ENCODE data around the gene LAMA5.

GRCh38 chr20:62405981-62406513 is 38.9 kb upstream of the LAMA5 start:
- no peak for TF ChIP-seq CTCF (conservative IDR thresholded peaks at IDR 0.05; ENCODE audit: low read depth in 2 of 2)
- no peak for TF ChIP-seq POLR2AphosphoS5 (IDR thresholded peaks at IDR 0.05; ENCODE audit: low read depth)
- TF ChIP-seq ZNF114 (CRISPR knock-in tag; IDR thresholded peaks at IDR 0.05) = no peak
- TF ChIP-seq EZH2 (IDR thresholded peaks at IDR 0.05; ENCODE audit: low read depth, unreplicated experiment) = no peak
- no peak for TF ChIP-seq CREB1 (CRISPR knock-in tag; IDR thresholded peaks at IDR 0.05; ENCODE audit: low read depth)
- no peak for TF ChIP-seq EZH2phosphoT487 (IDR thresholded peaks at IDR 0.05; ENCODE audit: unreplicated experiment)
- TF ChIP-seq, protein P1, sequence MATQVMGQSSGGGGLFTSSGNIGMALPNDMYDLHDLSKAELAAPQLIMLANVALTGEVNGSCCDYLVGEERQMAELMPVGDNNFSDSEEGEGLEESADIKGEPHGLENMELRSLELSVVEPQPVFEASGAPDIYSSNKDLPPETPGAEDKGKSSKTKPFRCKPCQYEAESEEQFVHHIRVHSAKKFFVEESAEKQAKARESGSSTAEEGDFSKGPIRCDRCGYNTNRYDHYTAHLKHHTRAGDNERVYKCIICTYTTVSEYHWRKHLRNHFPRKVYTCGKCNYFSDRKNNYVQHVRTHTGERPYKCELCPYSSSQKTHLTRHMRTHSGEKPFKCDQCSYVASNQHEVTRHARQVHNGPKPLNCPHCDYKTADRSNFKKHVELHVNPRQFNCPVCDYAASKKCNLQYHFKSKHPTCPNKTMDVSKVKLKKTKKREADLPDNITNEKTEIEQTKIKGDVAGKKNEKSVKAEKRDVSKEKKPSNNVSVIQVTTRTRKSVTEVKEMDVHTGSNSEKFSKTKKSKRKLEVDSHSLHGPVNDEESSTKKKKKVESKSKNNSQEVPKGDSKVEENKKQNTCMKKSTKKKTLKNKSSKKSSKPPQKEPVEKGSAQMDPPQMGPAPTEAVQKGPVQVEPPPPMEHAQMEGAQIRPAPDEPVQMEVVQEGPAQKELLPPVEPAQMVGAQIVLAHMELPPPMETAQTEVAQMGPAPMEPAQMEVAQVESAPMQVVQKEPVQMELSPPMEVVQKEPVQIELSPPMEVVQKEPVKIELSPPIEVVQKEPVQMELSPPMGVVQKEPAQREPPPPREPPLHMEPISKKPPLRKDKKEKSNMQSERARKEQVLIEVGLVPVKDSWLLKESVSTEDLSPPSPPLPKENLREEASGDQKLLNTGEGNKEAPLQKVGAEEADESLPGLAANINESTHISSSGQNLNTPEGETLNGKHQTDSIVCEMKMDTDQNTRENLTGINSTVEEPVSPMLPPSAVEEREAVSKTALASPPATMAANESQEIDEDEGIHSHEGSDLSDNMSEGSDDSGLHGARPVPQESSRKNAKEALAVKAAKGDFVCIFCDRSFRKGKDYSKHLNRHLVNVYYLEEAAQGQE (IDR thresholded peaks at IDR 0.05; ENCODE audit: unreplicated experiment) = no peak
- TF ChIP-seq, protein P2, sequence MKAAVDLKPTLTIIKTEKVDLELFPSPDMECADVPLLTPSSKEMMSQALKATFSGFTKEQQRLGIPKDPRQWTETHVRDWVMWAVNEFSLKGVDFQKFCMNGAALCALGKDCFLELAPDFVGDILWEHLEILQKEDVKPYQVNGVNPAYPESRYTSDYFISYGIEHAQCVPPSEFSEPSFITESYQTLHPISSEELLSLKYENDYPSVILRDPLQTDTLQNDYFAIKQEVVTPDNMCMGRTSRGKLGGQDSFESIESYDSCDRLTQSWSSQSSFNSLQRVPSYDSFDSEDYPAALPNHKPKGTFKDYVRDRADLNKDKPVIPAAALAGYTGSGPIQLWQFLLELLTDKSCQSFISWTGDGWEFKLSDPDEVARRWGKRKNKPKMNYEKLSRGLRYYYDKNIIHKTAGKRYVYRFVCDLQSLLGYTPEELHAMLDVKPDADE (IDR thresholded peaks at IDR 0.05) = no peak
- TF ChIP-seq JUNB (IDR thresholded peaks at IDR 0.05; ENCODE audit: unreplicated experiment) = no peak
- TF ChIP-seq STAT1 (IDR thresholded peaks at IDR 0.05; ENCODE audit: unreplicated experiment) = no peak
- no peak for TF ChIP-seq NANOG (IDR thresholded peaks at IDR 0.05; ENCODE audit: borderline replicate concordance)

Data from GM23338 (cell line).